HG03039 (cell line): Measurements from ENCODE around the gene AIG1.

ENCODE experiments used
- ATAC-seq: cut with Tn5 transposase; IDR thresholded peaks from one replicate; pipeline ENCODE4 v1.9.1; 2021; ENCODE audit warnings: mild to moderate bottlenecking, moderate library complexity; ENCODE audit not compliant: unreplicated experiment

AIG1 gene

GRCh38 chr6:143192766-143193165, 132.1 kb downstream of the AIG1 start:
- ATAC-seq, result no peak

GRCh38 chr6:143193571-143194094, 132.9 kb downstream of the AIG1 start:
- no peak for ATAC-seq

- ATAC-seq, result no peak
Observed at GRCh38 chr6:143194095-143194589, 133.5 kb downstream of the AIG1 start.

- no peak for ATAC-seq
Observed at GRCh38 chr6:143195349-143195845, 134.7 kb downstream of the AIG1 start.

GRCh38 chr6:143196525-143197225, 136.0 kb downstream of the AIG1 start:
- no peak for ATAC-seq

GRCh38 chr6:143197377-143197776, 136.7 kb downstream of the AIG1 start:
- ATAC-seq, result no peak

GRCh38 chr6:143198312-143198711, 137.6 kb downstream of the AIG1 start:
- no peak for ATAC-seq

- ATAC-seq, result no peak
Observed at GRCh38 chr6:143199291-143199690, 138.6 kb downstream of the AIG1 start.

GRCh38 chr6:143200167-143200770, 139.6 kb downstream of the AIG1 start:
- no peak for ATAC-seq

GRCh38 chr6:143204045-143204444, 143.4 kb downstream of the AIG1 start:
- no peak for ATAC-seq

GRCh38 chr6:143205131-143205535, 144.4 kb downstream of the AIG1 start:
- no peak for ATAC-seq

GRCh38 chr6:143205585-143205984, 144.9 kb downstream of the AIG1 start:
- no peak for ATAC-seq

GRCh38 chr6:143205991-143206390, 145.3 kb downstream of the AIG1 start:
- ATAC-seq, result no peak

GRCh38 chr6:143206550-143206949, 145.9 kb downstream of the AIG1 start:
- ATAC-seq, result no peak

- ATAC-seq, result no peak
Observed at GRCh38 chr6:143210420-143210819, 149.7 kb downstream of the AIG1 start.

GRCh38 chr6:143213859-143214376, 153.2 kb downstream of the AIG1 start:
- ATAC-seq, result no peak

GRCh38 chr6:143215363-143215762, 154.7 kb downstream of the AIG1 start:
- no peak for ATAC-seq

GRCh38 chr6:143215771-143216170, 155.1 kb downstream of the AIG1 start:
- ATAC-seq, result no peak

GRCh38 chr6:143218233-143218632, 157.5 kb downstream of the AIG1 start:
- ATAC-seq, result no peak

- no peak for ATAC-seq
Observed at GRCh38 chr6:143221698-143222097, 161.0 kb downstream of the AIG1 start.

GRCh38 chr6:143222310-143222709, 161.6 kb downstream of the AIG1 start:
- no peak for ATAC-seq

GRCh38 chr6:143222801-143223231, 162.1 kb downstream of the AIG1 start:
- ATAC-seq, result no peak
